Keratinocyte (primary cell): ENCODE data around the gene P2RX3. TPM values are rescaled to one million over a fixed set of nuclear protein-coding genes. Genes with fewer than 3 reads are reported as not detected.
A peak's percentile ranks its signal among the peaks of the same experiment; 100 is the strongest.

Experiments
- DNase-seq: peaks from one replicate; pipeline ENCODE4 v3.0.0-alpha.2; 2011; ENCODE audit warnings: low read depth, missing footprints, low spot score
- FAIRE-seq: peaks from 2 replicates; lab custom pipeline; 2011; peaks lifted over from hg19 to GRCh38; lab: Jason Lieb, UNC
- H2AFZ ChIP-seq: 2 replicates; pipeline ENCODE4 v1.6.0; 2012; ENCODE audit warnings: low read length, control low read depth, inconsistent platforms; ENCODE audit not compliant: control insufficient read depth
- H3K27ac ChIP-seq: 2 replicates; pipeline ENCODE4 v1.5.1; 2011; ENCODE audit warnings: low read length; ENCODE audit not compliant: control insufficient read depth, insufficient read depth
- H3K27me3 ChIP-seq: 3 replicates; pipeline ENCODE4 v1.6.0; 2011; ENCODE audit warnings: low read length; ENCODE audit not compliant: control insufficient read depth, insufficient read depth; ENCODE audit errors: extremely low read depth
- H3K36me3 ChIP-seq, 2 experiments: 2 replicates in 1 of 2; 3 replicates in 1 of 2; pipeline ENCODE4 v1.5.1; 2011; ENCODE audit warnings: low read length in 2 of 2, mild to moderate bottlenecking in 1 of 2; ENCODE audit not compliant: control insufficient read depth in 2 of 2, insufficient read depth in 2 of 2; ENCODE audit errors: extremely low read depth in 1 of 2
- H3K4me1 ChIP-seq: 3 replicates; pipeline ENCODE4 v1.5.1; 2011; ENCODE audit warnings: low read length; ENCODE audit not compliant: control insufficient read depth, insufficient read depth; ENCODE audit errors: extremely low read depth
- H3K4me2 ChIP-seq: 3 replicates; pipeline ENCODE4 v1.6.0; 2011; ENCODE audit warnings: low read depth, low read length; ENCODE audit not compliant: control insufficient read depth, insufficient read depth; ENCODE audit errors: extremely low read depth
- H3K4me3 ChIP-seq, 3 experiments: fragments of 200-600 bp in 1 of 3; sonication (generic) in 1 of 3; 2 replicates in 2 of 3; 3 replicates in 1 of 3; pipeline ENCODE4 v1.5.1; 2011 to 2016; ENCODE audit warnings: low read length in 3 of 3, mild to moderate bottlenecking in 3 of 3, control low read depth in 2 of 3, inconsistent platforms in 1 of 3, low read depth in 1 of 3, mixed read lengths in 1 of 3, mixed run types in 1 of 3, moderate library complexity in 1 of 3; ENCODE audit not compliant: control insufficient read depth in 2 of 3, insufficient read depth in 2 of 3; ENCODE audit errors: extremely low read depth in 1 of 3
- H3K79me2 ChIP-seq: 2 replicates; pipeline ENCODE4 v1.6.0; 2012; ENCODE audit warnings: low read length; ENCODE audit not compliant: control insufficient read depth, insufficient read depth
- H3K9ac ChIP-seq: 3 replicates; pipeline ENCODE4 v1.6.0; 2011; ENCODE audit warnings: low read length; ENCODE audit not compliant: control insufficient read depth, insufficient read depth; ENCODE audit errors: extremely low read depth
- H3K9me1 ChIP-seq: 3 replicates; pipeline ENCODE4 v1.6.0; 2011; ENCODE audit warnings: low read length; ENCODE audit not compliant: control insufficient read depth, insufficient read depth; ENCODE audit errors: extremely low read depth
- H3K9me3 ChIP-seq: 2 replicates; pipeline ENCODE4 v1.5.1; 2012; ENCODE audit warnings: low read depth, low read length; ENCODE audit not compliant: control insufficient read depth
- H4K20me1 ChIP-seq: 3 replicates; pipeline ENCODE4 v1.6.0; 2011; ENCODE audit warnings: low read length; ENCODE audit not compliant: control insufficient read depth, insufficient read depth; ENCODE audit errors: extremely low read depth
- CTCF ChIP-seq, 3 experiments: IDR thresholded peaks in 1 of 3; conservative IDR thresholded peaks in 1 of 3; optimal IDR thresholded peaks in 1 of 3; 2 replicates in 2 of 3; 3 replicates in 1 of 3; pipeline versions ENCODE3 to v1.5.1; 2011; ENCODE audit warnings: low read length in 3 of 3, mild to moderate bottlenecking in 3 of 3, moderate library complexity in 2 of 3, control low read depth in 1 of 3, inconsistent platforms in 1 of 3; ENCODE audit not compliant: insufficient read depth in 2 of 3; ENCODE audit errors: extremely low read depth in 1 of 3
- EZH2 ChIP-seq: IDR thresholded peaks from one replicate; pipeline ENCODE4 v1.6.1; 2012; ENCODE audit warnings: inconsistent platforms, mild to moderate bottlenecking, low read length, moderate library complexity
- dilution Hi-C: fragments of 300-500 bp; cut with MboI; formaldehyde crosslinking; loops from one replicate; pipeline ENCODE4 v1.7.0; 2020; ENCODE audit warnings: low sequenced_read_pairs; ENCODE audit not compliant: extremely low pct_ligation_motif_present
- polyA plus RNA-seq, 5 experiments: library from polyadenylated mRNA; depleted of rRNA in 3 of 5; stranded (reverse) in 3 of 5; stranded (forward) in 1 of 5; unstranded in 1 of 5; fragments of >200 nt; gene quantifications; 1 replicate in 1 of 5; 2 replicates in 3 of 5; 3 replicates in 1 of 5; pipeline versions ENCODE4 v1.2.1 to v1.2.3, GENCODE V29; 2011 to 2012; ENCODE audit warnings: missing spikeins in 2 of 5, low read depth in 1 of 5, low replicate concordance in 1 of 5

The P2RX3 gene
- polyA plus RNA-seq, 1 donor (not counting 4 experiments of a cell fraction or from before 2014, with no cell fraction given) = not detected

DNA sequence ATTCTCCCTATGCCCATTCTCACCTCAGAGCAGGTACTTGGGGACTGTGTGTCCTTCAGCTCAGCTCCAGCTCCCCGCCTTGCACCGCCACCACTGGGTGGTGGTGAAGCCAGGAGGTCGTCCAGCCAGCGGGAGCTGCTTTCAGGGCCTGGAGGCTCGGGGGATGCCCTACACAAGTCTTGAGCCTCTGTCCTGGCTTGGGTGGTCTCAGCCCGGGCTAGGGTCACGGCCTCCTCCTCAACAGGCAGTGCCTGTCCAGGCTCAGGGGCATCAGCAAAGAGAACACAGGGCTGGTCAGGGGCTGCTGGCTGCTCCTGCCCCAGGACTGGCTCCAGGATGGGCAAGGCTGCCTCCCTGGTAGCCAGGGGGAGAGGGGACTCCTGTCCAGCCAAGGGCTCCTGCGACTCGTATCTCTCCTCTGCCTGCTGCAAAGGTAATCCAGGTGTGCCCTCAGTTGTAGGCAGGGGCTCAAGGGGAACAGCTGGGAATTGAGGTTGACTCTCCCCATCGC, 25.6 kb upstream of the P2RX3 start:
- H2AFZ ChIP-seq = no peak overlapping the region
- peaks cover 44% of the 10 kb centered on the region for H3K79me2 ChIP-seq
- peaks cover 18% of the 10 kb centered on the region for H4K20me1 ChIP-seq
- peaks cover 8% of the 10 kb centered on the region for H3K9me1 ChIP-seq
- H3K9me3 ChIP-seq = no peaks in the 10 kb centered on the region
- FAIRE-seq (no peak), DNase-seq (no peak)
- no peak for TF ChIP-seq EZH2
- no peak for TF ChIP-seq CTCF (optimal IDR thresholded peaks at IDR 0.05 in 1 of 3, IDR thresholded peaks at IDR 0.05 in 1 of 3, conservative IDR thresholded peaks at IDR 0.05 in 1 of 3; ENCODE audit: extremely low read depth in 1 of 3, insufficient read depth in 2 of 3, low read length in 3 of 3)
- peak overlapping the region; percentile 96 for H3K27ac ChIP-seq
- peaks cover 70 to 85% of the 10 kb centered on the region in 2 experiments for H3K36me3 ChIP-seq
- dilution Hi-C loops = no loop called here
- no peak overlapping the region for H3K4me2 ChIP-seq
- peak overlapping the region in 1 of 3 experiments; percentile 2 for H3K4me3 ChIP-seq
- peak overlapping the region; percentile 68 for H3K9ac ChIP-seq
- peaks cover 49% of the 10 kb centered on the region for H3K4me1 ChIP-seq
- no peaks in the 10 kb centered on the region for H3K27me3 ChIP-seq

GRCh38 chr11:57313071-57313787, 24.9 kb upstream of the P2RX3 start:
- Histone ChIP-seq H2AFZ (no peak overlapping the region), H4K20me1 (peaks cover 19% of the 10 kb centered on the region), H3K9me3 (no peaks in the 10 kb centered on the region), H3K4me1 (peaks cover 43% of the 10 kb centered on the region), H3K9ac (no peak overlapping the region), H3K27ac (no peak overlapping the region), H3K27me3 (no peaks in the 10 kb centered on the region), H3K36me3 (peaks cover 71 to 89% of the 10 kb centered on the region in 2 experiments), H3K4me2 (no peak overlapping the region), H3K9me1 (peaks cover 8% of the 10 kb centered on the region), H3K79me2 (peaks cover 45% of the 10 kb centered on the region), H3K4me3 (no peak overlapping the region)
- FAIRE-seq (no peak), DNase-seq (no peak)
- dilution Hi-C loops = no loop called here
- TF ChIP-seq CTCF (optimal IDR thresholded peaks at IDR 0.05 in 1 of 3, IDR thresholded peaks at IDR 0.05 in 1 of 3, conservative IDR thresholded peaks at IDR 0.05 in 1 of 3; ENCODE audit: extremely low read depth in 1 of 3, insufficient read depth in 2 of 3, low read length in 3 of 3) (no peak), EZH2 (no peak)
